Measurements from ENCODE around the gene TLE4.
"Not testable (repeated sequence)": the region's sequence is repeated elsewhere in the genome, so short reads cannot be mapped to it uniquely, and the experiment has no call there.

The TLE4 gene

DNA sequence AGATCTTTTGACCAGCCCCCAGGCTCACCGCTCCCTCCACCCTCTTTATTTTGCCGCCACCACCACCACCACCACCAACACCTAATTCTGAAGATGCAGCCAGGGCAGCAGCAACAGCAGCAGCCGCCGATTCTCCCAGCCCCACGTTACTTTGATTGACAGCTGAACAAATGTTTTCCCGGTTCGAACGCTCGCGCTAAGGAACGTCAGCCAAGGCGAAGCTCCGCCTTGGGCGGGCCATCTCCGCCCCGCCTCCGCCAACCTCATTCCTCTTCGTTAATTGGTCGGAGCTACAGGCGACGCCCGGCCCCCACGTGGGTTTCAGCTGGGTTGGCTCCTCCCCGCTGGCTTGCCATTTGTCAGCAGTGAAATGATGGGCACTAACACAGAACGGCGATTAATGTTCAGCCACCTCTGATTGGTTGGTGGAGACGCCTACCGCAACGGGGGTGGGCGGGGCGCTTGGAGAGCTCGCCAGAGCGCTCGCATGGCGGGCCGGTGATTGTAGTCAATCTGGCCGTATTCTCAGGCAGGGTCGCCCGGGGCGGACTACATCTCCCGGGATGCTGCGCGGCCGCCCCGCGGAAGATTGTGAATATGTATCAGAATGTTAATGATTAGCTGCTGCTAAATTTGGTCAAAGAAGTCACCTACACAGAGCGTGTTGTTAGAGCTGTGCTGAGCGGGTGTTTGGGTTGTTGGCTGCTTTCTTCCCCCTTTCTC, at the start of gene TLE4:
TLE4 (plus strand) TSS at position 657 of the 723 bp plus-strand sequence. CDS start 826 bp downstream, outside the sequence.
- FAIRE-seq = peak; percentile 100
- peak; percentile 94 for TF ChIP-seq POLR2A (IDR thresholded peaks at IDR 0.05; ENCODE audit: low read depth, low read length)
- DNase-seq (ENCODE audit: insufficient read length, low spot score) = peak; percentile 99

DNA sequence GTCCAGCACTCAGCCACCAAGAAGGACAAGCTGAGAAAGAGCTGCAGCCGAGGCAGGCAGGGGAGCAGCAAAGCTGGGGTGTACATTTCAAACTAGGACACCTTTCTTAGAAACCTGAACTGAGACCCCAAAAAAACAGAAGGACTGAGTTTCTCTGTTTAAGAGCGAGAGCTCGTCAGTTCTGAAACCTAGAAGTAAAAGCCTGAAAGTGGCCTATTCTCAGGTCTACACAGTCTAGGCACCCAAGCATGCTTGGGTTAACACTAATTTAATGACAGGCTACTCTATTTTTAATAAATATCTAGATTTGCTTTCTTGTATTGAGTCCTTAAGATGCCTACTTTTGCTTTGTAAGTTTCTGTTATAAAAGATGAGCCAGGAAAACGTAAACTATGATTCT, 49.0 kb upstream of the TLE4 start:
- FAIRE-seq (peak; percentile 62), DNase-seq (ENCODE audit: insufficient read length, low spot score) (no peak)
- no peak for TF ChIP-seq POLR2A (IDR thresholded peaks at IDR 0.05; ENCODE audit: low read depth, low read length)

DNA sequence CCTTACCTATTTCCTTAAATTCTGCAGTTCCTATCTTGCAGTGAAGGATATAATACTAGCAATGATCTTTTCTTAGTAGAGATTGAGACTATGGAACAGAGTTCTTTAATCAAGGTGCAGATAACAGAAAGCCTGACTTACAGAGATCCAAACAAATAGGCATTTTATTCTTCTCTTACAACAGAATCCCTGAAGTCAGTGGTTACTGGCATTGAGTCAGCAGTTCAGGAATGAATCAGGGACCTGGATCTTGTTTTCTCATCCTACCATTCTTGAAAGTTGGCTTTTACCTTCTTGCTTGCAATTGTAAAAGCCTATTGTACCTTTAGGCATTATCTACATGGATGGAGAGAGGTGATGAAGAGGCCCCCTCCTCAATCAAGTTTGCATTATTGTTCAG, 47.5 kb upstream of the TLE4 start:
- DNase-seq (ENCODE audit: insufficient read length, low spot score) (peak; percentile 9), FAIRE-seq (peak; percentile 85)
- TF ChIP-seq POLR2A (IDR thresholded peaks at IDR 0.05; ENCODE audit: low read depth, low read length) = no peak

DNA sequence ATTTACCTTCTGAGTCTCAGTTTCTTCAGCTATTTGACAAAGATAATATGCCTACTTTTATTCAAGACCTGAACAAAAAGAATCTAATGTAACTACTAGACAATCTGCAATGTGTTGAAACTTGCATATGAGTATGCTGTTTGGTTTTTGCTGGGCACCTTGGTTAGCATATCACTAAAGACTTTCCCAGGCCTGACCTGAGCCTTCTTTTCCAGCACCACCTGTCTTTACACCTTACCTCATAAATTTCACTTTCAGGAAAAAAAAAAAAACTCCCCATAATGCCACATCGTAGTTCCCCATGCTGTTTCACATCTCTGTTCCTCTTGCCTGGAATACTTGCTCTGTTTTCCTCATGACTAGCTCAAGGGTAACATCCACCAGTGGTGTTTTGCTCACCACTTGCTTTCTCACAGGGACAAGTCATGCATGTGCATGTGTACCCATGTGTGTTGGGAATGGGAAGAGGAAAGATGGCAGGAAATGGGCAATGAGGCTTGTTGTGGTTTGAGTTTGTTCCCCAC, 45.6 kb upstream of the TLE4 start:
- DNase-seq (ENCODE audit: insufficient read length, low spot score) (no peak), FAIRE-seq (peak; percentile 6)
- no peak for TF ChIP-seq POLR2A (IDR thresholded peaks at IDR 0.05; ENCODE audit: low read depth, low read length)

DNA sequence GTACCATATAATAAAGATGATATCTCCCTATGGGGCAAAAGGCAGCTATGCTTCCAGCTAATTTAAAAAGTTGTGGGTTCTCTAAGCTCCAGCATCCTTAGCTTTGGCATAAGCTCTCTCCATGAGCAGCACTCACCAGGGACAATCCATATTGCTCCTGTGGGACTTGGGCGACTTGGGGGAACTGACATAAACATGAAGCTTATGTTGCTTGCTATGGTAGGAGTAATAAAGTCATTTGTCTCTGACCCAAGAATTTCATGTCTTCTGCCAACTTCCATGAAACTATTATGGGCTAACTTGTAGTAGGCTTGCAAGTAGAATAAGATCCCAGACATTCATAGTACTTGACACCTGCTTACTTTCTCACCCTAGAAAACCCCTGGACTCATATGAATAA, 36.2 kb upstream of the TLE4 start:
- DNase-seq (ENCODE audit: insufficient read length, low spot score) (no peak), FAIRE-seq (peak; percentile 50)
- TF ChIP-seq POLR2A (IDR thresholded peaks at IDR 0.05; ENCODE audit: low read depth, low read length) = no peak

DNA sequence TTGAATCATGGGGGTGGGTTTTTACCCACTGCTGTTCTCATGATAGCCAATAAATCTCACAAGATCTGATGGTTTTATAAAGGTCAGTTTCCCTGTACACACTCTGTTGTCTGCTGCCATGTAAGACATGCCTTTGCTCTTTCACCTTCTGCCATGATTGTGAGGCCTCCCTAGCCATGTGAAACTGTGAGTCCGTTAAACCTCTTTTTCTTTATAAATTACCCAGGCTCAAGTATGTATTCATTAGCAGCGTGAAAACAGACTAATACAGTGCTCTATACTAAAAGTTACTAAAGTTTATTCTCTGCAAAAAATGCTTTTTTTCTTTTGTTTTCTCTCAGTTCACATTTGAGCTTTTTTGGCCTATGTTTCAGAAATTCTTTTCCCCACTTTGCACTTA, 33.9 kb upstream of the TLE4 start:
- DNase-seq (ENCODE audit: insufficient read length, low spot score) = no peak
- FAIRE-seq = peak; percentile 45
- no peak for TF ChIP-seq POLR2A (IDR thresholded peaks at IDR 0.05; ENCODE audit: low read depth, low read length)

DNA sequence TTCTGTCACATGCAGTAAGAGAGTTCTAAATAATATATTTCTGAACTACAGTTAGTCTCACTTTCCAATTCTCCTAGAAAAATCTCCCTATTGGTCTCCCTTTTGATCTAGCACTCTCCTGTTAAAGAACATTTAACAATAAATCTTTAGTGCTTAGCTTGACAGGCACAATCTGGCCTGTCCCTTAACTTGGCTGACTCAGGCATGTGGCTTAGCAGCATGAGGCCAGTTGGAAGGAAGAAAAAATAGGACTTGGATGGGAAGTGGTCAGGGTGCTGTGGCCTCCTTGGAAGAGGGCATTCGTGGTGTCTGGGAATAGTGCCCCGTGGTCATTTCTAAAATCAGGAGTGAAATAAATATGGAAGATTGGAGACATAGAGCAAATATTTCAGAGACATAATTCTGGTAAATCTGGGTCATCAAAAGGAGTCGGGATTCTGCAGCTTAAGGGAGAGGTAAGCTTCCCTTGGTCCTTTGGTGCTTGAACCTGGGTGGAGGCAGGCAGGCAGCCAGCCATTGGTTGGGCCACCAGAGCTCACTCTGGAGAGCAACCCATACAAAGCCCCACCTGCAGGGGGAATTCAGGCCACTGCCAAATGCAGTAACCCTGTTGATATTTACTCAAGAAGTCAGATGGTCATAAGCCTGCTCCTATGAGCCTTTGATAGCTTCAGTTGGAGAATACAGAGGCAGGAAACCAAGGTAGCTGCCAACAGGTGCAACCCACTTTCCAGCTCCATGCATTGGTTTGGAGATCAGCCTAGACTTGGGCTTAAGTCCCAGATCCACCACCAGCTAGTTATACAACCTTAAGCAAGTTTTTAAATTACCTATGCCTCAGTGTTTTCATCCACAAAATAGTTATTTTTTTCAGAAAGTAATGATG, 28.8 kb upstream of the TLE4 start:
- TF ChIP-seq POLR2A (IDR thresholded peaks at IDR 0.05; ENCODE audit: low read depth, low read length) = no peak
- DNase-seq (ENCODE audit: insufficient read length, low spot score) (no peak), FAIRE-seq (peak; percentile 68)

DNA sequence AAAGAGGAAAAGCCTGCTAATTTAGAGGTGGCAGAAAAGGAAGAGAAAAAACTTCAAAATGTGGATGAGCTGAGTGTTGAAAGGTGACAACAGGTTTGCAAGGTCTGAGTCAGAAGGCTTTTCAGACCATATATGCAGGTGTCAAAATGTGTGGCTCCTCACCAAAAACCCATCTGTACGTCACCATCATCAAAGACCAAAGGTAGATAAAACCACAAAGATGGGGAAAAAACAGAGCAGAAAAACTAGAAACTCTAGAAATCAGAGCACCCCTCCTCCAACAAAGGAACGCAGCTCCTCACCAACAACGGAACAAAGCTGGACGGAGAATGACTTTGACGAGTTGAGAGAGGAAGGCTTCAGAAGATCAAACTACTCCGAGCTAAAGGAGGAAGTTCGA, 27.4 kb upstream of the TLE4 start:
- not testable (repeated sequence) for FAIRE-seq; DNase-seq (ENCODE audit: insufficient read length, low spot score)

DNA sequence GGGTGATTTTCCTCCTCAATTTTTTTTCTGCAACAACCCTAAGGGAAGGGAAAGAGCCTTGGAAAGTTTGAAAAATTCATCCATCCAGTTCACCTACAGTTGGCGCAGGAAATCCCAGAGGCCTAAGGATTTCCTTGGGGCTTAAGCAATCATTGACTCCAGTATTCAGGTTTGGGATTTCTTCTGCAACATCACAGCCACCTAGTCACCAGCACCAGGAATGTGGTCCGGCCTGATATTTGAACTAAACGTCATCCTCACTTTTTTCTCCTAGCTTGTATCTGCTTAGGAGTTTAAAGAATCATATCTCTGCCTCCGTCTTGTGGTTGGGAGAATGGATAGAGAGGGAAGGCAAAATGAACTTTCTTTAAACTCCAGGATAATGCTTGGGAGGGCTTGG, 20.2 kb upstream of the TLE4 start:
- DNase-seq (ENCODE audit: insufficient read length, low spot score) (no peak), FAIRE-seq (no peak)
- no peak for TF ChIP-seq POLR2A (IDR thresholded peaks at IDR 0.05; ENCODE audit: low read depth, low read length)

DNA sequence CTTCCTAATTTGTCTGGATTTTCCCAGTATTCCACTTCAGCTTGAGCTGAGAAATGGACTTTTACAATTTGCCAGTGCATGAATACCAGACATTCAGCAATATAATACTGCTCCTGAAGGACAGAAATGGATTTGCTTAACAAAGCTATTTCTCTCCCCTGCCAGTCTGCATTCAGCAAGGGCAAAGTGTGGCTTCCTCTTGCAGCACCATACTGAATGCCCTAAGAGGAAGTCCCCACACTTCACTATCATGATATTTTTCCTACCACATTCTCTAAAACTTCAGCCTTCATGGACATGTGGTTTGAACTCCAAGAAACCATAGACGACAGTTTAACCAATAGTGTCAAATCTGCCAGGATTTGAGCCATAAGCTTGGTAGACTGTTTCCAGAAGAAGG, 19.8 kb upstream of the TLE4 start:
- no peak for FAIRE-seq
- no peak for DNase-seq (ENCODE audit: insufficient read length, low spot score)
- no peak for TF ChIP-seq POLR2A (IDR thresholded peaks at IDR 0.05; ENCODE audit: low read depth, low read length)

DNA sequence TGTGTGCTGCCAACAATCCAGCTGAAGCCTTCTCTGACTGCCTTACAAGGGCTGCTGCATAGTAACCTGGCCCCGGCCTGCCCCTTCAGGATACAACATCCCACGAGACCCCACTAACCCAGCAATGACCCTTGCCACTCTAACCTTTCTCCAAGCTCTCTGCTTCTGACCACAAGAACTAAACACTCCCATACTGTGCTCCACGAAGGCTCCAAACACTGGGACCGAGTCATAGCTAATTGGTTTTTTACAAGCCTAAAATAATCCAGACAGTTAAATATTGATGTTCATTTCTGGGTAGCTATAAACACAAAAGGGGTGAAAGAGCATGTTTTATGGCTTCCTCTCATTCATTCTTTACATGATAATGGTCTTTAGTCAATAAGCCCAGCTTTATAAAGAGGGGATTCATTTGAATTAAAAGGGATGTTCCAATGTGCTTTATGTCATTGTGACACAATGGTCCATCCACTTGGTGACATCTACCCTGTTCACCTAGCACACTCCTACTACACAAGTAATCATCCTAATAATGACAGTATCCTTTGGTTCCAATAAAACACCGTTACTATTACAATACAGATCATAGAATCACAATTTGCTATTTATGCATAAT, 16.2 kb upstream of the TLE4 start:
- TF ChIP-seq POLR2A (IDR thresholded peaks at IDR 0.05; ENCODE audit: low read depth, low read length) = no peak
- no peak for DNase-seq (ENCODE audit: insufficient read length, low spot score)
- FAIRE-seq = peak; percentile 15

DNA sequence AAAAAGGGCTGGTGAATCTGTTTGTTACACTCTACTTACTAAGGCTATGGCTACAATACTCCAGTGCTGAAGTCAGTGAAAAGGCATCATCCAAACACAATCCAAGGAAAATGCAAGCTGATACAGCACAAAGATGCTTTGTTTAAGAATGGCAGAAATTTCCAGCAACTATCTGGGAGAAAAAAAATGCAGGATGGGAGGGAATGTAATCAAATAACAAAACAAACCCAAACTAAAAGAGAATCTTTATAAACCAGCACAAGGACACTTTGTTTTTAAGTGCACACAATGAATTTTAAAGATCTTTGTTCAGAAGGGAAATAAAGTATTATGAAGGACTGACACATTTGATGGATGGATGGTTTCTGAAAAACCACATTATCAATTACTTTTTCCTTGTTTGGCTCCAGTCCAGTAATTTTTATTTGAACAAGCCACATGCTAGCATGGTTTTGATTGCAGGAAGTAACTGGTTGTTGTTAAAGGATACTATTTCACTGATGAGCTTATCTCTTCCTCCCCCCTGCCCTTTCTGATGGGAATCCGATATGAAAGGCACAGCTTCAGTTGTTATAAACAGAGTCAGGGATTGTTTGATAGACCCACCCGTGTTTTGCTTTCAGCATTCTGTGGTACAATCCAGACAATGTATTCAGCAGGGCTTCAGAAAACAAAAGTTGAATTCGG, 12.1 kb upstream of the TLE4 start:
- FAIRE-seq (peak; percentile 70), DNase-seq (ENCODE audit: insufficient read length, low spot score) (no peak)
- no peak for TF ChIP-seq POLR2A (IDR thresholded peaks at IDR 0.05; ENCODE audit: low read depth, low read length)

DNA sequence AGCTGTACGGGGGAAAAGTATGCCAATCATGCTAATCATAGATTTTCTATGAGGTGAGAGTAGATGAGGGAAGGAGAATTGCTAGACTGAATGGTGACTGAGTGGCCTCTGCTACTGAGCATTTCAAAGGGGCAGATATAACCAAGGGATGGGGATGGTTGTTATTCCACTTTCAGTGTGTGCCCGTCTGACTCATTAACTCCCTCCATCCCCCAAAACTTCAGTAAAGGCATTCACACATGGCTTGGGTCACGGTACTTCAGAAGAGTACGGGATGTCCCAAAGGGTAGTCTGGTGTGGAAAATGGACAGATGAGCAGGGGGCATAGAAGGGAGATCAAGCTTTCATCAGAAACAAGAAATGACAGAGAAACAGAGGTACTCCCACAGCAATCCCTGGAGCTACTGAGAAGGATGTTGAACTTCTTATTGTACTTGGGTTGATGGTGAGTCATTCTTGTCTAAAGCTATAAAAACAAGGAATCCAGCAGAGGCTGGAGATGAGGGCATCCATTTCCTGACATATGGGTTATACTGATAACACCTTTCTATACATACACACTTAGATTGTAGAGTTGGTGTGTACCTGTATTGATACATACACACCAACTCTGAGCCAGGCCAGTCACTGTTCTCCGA, 8.9 kb upstream of the TLE4 start:
- no peak for TF ChIP-seq POLR2A (IDR thresholded peaks at IDR 0.05; ENCODE audit: low read depth, low read length)
- FAIRE-seq (peak; percentile 95), DNase-seq (ENCODE audit: insufficient read length, low spot score) (no peak)
